Measurements from ENCODE around the gene NUDT7. TPM values are rescaled to one million over a fixed set of nuclear protein-coding genes. Genes with fewer than 3 reads are reported as not detected.

Gene NUDT7
- total RNA-seq, 1 experiment from 2014 or later = 12.4 TPM

GRCh38 chr16:77767211-77767610, 44.9 kb downstream of the NUDT7 start:
- in situ Hi-C loops (cut with HindIII; ENCODE audit: low sequenced_read_pairs) = no loop called here
- no peak for DNase-seq (ENCODE audit: low spot score)

GRCh38 chr16:77767826-77768225, 45.5 kb downstream of the NUDT7 start:
- in situ Hi-C loops (cut with HindIII; ENCODE audit: low sequenced_read_pairs) = no loop called here
- DNase-seq (ENCODE audit: low spot score) = no peak

- no peak for DNase-seq (ENCODE audit: low spot score)
- in situ Hi-C loops (cut with HindIII; ENCODE audit: low sequenced_read_pairs) = no loop called here
Measured at GRCh38 chr16:77775911-77776909, 53.9 kb downstream of the NUDT7 start.

DNA sequence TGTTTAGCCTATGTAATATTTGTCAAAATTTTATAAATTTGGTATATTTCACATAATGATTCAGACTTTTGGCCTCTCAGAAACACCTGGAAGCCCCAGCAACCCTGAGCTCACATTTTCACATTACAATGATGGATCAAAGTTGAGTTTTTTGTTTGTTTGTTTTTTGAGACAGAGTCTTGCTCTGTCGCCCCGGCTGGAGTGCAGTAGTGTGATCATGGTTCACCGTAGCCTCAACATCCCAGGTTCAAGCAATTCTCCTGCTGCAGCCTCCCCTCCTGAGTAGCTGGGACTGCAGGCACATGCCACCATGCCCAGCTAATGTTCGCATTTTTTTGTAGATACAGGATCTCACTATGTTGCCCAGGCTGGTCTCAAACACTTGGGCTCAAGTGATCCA, 55.4 kb downstream of the NUDT7 start:
- in situ Hi-C loops (cut with HindIII; ENCODE audit: low sequenced_read_pairs) = no loop called here
- no peak for DNase-seq (ENCODE audit: low spot score)

DNA sequence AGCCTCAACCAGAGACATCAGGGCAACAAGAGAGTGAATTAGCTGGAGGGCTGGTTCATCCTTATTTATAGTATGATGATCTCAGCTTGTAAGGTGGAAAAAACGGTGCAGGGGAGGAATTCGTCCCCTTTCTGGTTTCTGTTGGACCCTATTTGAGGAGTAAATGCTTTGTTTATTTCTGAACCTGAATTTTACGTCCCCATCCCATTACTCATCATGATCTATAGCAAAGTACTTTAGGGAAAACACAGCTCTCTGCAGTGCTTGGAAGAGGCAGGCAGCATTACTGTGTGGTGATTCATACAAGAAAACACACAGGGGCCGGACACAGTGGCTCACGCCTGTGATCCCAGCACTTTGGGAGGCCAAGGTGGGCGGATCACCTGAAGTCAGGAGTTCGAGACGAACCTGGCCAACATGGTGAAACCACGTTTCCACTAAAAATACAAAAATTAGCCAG, 58.1 kb downstream of the NUDT7 start:
- DNase-seq (ENCODE audit: low spot score) = no peak
- in situ Hi-C loops (cut with HindIII; ENCODE audit: low sequenced_read_pairs) = no loop called here

GRCh38 chr16:77781091-77781490, 58.8 kb downstream of the NUDT7 start:
- in situ Hi-C loops (cut with HindIII; ENCODE audit: low sequenced_read_pairs) = no loop called here
- DNase-seq (ENCODE audit: low spot score) = no peak

GRCh38 chr16:77782694-77783093, 60.4 kb downstream of the NUDT7 start:
- in situ Hi-C loops (cut with HindIII; ENCODE audit: low sequenced_read_pairs) = no loop called here
- no peak for DNase-seq (ENCODE audit: low spot score)

DNA sequence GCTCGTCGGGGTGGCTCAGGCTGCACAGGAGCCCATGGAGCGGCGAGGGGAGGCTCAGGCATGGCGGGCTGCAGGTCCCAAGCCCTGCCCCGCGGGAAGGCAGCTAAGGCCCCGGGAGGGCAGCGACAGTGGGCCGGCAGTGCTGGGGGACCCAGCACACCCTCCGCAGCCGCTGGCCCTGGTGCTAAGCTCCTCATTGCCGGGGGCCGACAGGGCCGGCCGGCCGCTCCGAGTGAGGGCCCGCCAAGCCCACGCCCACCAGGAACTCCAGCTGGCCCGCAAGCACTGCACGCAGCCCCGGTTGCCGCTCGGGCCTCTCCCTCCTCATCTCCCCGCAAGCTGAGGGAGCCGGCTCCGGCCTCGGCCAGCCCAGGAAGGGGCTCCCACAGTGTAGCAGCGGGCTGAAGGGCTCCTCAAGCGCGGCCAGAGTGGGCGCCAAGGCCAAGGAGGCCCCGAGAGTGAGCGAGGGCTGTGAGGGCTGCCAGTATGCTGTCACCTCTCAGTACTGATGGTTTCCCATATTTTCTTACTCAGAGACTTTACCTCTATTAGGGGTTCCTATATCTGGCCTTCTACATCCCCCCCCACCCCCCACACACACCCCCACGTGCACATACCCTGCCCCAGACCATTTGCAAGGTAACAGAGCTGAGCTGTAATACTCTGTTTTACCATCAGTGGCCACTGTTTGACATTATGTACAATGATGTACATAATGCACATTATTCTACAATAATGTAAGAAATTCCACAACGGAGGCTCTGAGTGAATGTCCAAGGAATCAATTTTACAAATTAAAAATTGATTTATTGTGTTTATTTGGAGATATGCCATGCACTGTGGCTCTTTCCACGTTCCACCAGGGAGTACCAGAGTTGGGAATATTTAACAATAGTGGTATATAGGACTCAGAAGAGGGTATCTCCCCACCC, 62.4 kb downstream of the NUDT7 start:
- no peak for DNase-seq (ENCODE audit: low spot score)
- in situ Hi-C loops (cut with HindIII; ENCODE audit: low sequenced_read_pairs) = no loop called here

DNA sequence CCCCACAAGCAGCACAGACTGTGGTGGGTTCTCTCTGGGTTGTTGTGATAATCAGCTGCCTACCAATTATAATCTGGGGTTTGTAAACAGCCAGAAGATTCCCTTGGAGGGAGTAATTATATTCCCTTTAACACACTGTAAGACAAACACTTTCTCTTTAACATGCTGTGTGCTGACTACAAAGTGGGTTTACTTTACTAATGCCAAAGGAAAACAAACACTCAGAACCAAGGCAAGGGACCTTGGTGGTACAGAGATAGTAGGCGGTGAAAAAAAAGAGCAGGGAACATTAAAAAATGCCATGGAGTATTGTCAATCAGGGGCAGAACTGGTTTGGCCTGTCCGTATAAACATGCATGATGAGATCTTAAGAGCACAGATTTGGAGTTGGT, 63.1 kb downstream of the NUDT7 start:
- DNase-seq (ENCODE audit: low spot score) = no peak
- in situ Hi-C loops (cut with HindIII; ENCODE audit: low sequenced_read_pairs) = no loop called here

GRCh38 chr16:77786186-77786847, 64.0 kb downstream of the NUDT7 start:
- no peak for DNase-seq (ENCODE audit: low spot score)
- in situ Hi-C loops (cut with HindIII; ENCODE audit: low sequenced_read_pairs) = no loop called here

- DNase-seq (ENCODE audit: low spot score) = no peak
- in situ Hi-C loops (cut with HindIII; ENCODE audit: low sequenced_read_pairs) = no loop called here
Measured at GRCh38 chr16:77787452-77787851, 65.1 kb downstream of the NUDT7 start.

- in situ Hi-C loops (cut with HindIII; ENCODE audit: low sequenced_read_pairs) = no loop called here
- DNase-seq (ENCODE audit: low spot score) = peak; percentile 92
Measured at GRCh38 chr16:77788181-77789084, 66.1 kb downstream of the NUDT7 start, which contains the start of gene VAT1L. TSS of gene VAT1L (plus strand) at chr16:77788564. CDS start at chr16:77788683, 119 bp downstream.

DNA sequence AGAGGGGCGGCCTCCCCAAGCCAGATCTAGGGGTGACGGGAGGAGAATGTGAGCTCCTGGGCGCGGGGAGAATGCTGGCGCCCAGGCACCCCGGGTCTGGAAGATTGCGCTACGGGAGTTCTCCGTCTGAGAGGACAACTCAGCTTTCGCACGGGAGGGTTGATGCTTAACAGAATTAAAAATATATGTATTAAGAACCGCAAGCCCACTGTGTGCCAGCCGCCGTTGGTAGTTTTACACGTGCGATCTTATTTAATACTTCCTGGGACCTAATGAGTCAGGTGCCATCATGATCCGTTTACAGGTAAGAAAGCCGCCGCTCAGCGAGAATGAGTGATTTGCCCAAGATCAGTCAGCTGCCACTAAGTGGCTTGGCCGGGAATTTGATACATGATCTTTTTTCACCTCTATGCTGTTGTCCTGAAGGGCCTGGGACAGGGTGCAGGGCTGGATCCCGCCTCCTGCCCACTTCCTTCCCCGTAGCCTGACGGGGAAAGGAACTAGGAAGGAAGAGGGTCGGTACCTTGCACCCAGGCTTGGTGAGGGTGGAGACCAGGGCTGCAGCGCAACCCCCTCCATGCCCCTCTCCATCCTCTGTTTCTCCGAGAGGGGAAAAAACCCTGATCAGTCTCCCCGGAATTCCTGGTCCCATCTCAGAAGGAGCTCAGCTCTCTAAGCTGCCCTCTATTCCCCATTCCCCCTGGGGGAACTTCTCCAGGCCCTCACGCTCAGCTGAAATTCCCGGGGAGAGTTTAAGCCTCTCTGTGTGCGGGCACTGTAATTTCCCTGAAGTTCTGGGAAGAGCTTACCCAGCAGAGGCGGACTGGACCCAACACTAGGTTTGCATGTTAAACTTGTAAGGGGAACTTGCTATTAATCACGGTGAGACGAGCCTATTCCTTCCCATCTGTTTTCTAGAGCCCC, 67.0 kb downstream of the NUDT7 start:
- in situ Hi-C loops (cut with HindIII; ENCODE audit: low sequenced_read_pairs) = no loop called here
- peak; percentile 53 for DNase-seq (ENCODE audit: low spot score)

- peak; percentile 66 for DNase-seq (ENCODE audit: low spot score)
- in situ Hi-C loops (cut with HindIII; ENCODE audit: low sequenced_read_pairs) = no loop called here
Measured at GRCh38 chr16:77790009-77790372, 67.7 kb downstream of the NUDT7 start.

GRCh38 chr16:77790912-77791311, 68.6 kb downstream of the NUDT7 start:
- DNase-seq (ENCODE audit: low spot score) = peak; percentile 33
- in situ Hi-C loops (cut with HindIII; ENCODE audit: low sequenced_read_pairs) = no loop called here

Measured in G401 (cell line).